ENCODE data around the gene BMP15. TPM values are rescaled to one million over a fixed set of nuclear protein-coding genes. Genes with fewer than 3 reads are reported as not detected.

Gene BMP15
- total RNA-seq, 2 donors from 2014 or later = not detected

DNA sequence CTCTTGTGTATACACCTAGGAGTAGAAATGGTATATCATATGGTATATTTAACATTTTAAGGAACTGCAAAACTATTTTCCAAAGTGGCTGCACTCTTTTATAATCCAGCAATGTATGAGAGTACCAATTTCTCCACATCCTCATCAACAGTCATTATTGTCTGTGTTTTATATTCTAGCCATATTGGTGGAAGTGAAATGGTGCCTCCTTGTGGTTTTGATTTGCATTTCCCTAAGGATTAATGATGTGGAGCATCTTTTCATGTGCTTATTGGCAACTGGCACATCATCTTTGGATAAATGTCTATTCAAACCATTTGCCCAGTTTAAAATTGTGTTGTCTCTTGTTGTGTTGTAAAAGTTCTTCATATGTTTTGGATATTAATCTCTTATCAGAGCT lies 9.6 kb downstream of the BMP15 start:
- Mint-ChIP-seq H3K4me1 (ENCODE audit: low read depth) (no peaks in the 10 kb centered on the region), H3K9me3 (no peaks in the 10 kb centered on the region), H3K27me3 (ENCODE audit: low read depth) (peaks cover 43% of the 10 kb centered on the region), H3K27ac (no peak overlapping the region), H3K4me3 (no peak overlapping the region), H3K36me3 (ENCODE audit: insufficient read depth in 2 of 2) (no peaks in the 10 kb centered on the region)
- ATAC-seq (replicated peaks in 1 of 2) = no peak
- no peak for DNase-seq

- Mint-ChIP-seq H3K27me3 (ENCODE audit: low read depth) (peaks cover 36% of the 10 kb centered on the region), H3K9me3 (no peaks in the 10 kb centered on the region), H3K36me3 (ENCODE audit: insufficient read depth in 2 of 2) (no peaks in the 10 kb centered on the region), H3K27ac (no peak overlapping the region), H3K4me1 (ENCODE audit: low read depth) (no peaks in the 10 kb centered on the region), H3K4me3 (no peak overlapping the region)
- ATAC-seq (replicated peaks in 1 of 2) (no peak), DNase-seq (no peak)
Observed at GRCh38 chrX:50927127-50927526, 16.6 kb downstream of the BMP15 start.

- H3K4me3 Mint-ChIP-seq = no peak overlapping the region
- no peaks in the 10 kb centered on the region for H3K9me3 Mint-ChIP-seq
- no peak overlapping the region for H3K27ac Mint-ChIP-seq
- ATAC-seq (replicated peaks in 1 of 2) = no peak
- DNase-seq = peak in 1 of 2 donors; percentile 4
- peaks cover 39% of the 10 kb centered on the region for H3K27me3 Mint-ChIP-seq (ENCODE audit: low read depth)
- no peaks in the 10 kb centered on the region for H3K36me3 Mint-ChIP-seq (ENCODE audit: insufficient read depth in 2 of 2)
- no peaks in the 10 kb centered on the region for H3K4me1 Mint-ChIP-seq (ENCODE audit: low read depth)
Observed at GRCh38 chrX:50941638-50942037, 31.1 kb downstream of the BMP15 start.

- Mint-ChIP-seq H3K27ac (no peak overlapping the region), H3K27me3 (ENCODE audit: low read depth) (peaks cover 34% of the 10 kb centered on the region)
- ATAC-seq (replicated peaks in 1 of 2) = no peak
Observed at GRCh38 chrX:50942471-50942870, 31.9 kb downstream of the BMP15 start.

GRCh38 chrX:50952406-50952805 lies 41.9 kb downstream of the BMP15 start:
- Mint-ChIP-seq H3K9me3 (peaks cover 2 to 4% of the 10 kb centered on the region in 2 donors), H3K27ac (no peak overlapping the region), H3K4me1 (ENCODE audit: low read depth) (no peaks in the 10 kb centered on the region), H3K4me3 (no peak overlapping the region), H3K27me3 (ENCODE audit: low read depth) (peaks cover 26% of the 10 kb centered on the region), H3K36me3 (ENCODE audit: insufficient read depth in 2 of 2) (no peaks in the 10 kb centered on the region)
- ATAC-seq (replicated peaks in 1 of 2) (no peak), DNase-seq (no peak)

More at GRCh38 chrX:50942471-50942870, 31.9 kb downstream of the BMP15 start:
- Mint-ChIP-seq H3K4me1 (ENCODE audit: low read depth) (no peaks in the 10 kb centered on the region), H3K4me3 (no peak overlapping the region), H3K36me3 (ENCODE audit: insufficient read depth in 2 of 2) (no peaks in the 10 kb centered on the region), H3K9me3 (no peaks in the 10 kb centered on the region)
- no peak for DNase-seq

GRCh38 chrX:50953832-50954231 lies 43.3 kb downstream of the BMP15 start:
- ATAC-seq (replicated peaks in 1 of 2) (no peak), DNase-seq (no peak)
- Mint-ChIP-seq H3K4me3 (no peak overlapping the region), H3K27me3 (ENCODE audit: low read depth) (peaks cover 26% of the 10 kb centered on the region), H3K4me1 (ENCODE audit: low read depth) (no peaks in the 10 kb centered on the region), H3K36me3 (ENCODE audit: insufficient read depth in 2 of 2) (no peaks in the 10 kb centered on the region), H3K27ac (no peak overlapping the region), H3K9me3 (peaks cover 2 to 4% of the 10 kb centered on the region in 2 donors)

DNA sequence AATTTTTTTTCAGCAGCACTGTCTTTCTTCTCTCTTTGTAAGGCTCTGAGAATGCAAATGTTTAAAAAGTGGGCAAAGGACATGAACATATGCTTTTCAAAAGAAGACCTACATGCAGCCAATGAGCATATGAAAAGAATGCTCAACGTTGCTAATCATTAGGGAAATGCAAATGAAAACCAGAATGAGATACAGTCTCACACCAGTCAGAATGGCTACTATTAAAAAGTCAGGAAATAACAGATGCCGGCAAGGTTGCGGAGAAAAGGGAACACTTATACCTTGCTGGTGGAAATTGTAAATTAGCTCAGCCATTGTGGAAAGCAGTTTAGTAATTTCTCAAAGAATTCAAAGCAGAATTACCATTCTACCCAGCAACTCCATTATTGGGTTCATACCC lies 51.6 kb downstream of the BMP15 start:
- Mint-ChIP-seq H3K36me3 (ENCODE audit: insufficient read depth in 2 of 2) (no peaks in the 10 kb centered on the region), H3K4me3 (no peak overlapping the region), H3K9me3 (no peaks in the 10 kb centered on the region), H3K27me3 (ENCODE audit: low read depth) (peaks cover 26% of the 10 kb centered on the region), H3K4me1 (ENCODE audit: low read depth) (no peaks in the 10 kb centered on the region), H3K27ac (no peak overlapping the region)
- DNase-seq (no peak), ATAC-seq (replicated peaks in 1 of 2) (no peak)

DNA sequence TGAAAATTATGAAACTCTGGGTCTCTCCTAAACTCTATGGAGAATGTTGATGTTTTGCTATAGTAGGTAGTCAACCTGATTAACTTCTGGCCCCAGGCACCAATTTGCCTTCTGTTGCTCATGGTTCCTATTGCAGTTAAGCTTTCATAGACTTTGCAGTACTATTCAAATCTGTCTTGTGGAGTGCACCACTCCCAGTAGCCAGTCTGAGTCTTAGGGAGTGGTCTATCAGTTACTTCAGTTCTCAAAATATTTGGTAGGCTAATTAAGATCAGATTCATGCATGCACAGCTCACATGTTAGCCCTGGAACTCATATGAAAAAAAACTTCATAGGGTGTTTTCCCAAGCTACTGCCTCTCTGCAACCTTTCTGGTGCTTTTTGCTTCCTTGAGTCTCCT lies 53.3 kb downstream of the BMP15 start:
- ATAC-seq (replicated peaks in 1 of 2) (no peak), DNase-seq (no peak)
- H3K4me1 Mint-ChIP-seq (ENCODE audit: low read depth) = no peaks in the 10 kb centered on the region
- H3K27me3 Mint-ChIP-seq (ENCODE audit: low read depth) = peaks cover 26% of the 10 kb centered on the region
- H3K36me3 Mint-ChIP-seq (ENCODE audit: insufficient read depth in 2 of 2) = no peaks in the 10 kb centered on the region
- no peaks in the 10 kb centered on the region for H3K9me3 Mint-ChIP-seq
- no peak overlapping the region for H3K4me3 Mint-ChIP-seq
- H3K27ac Mint-ChIP-seq = no peak overlapping the region

Other genes starting within 250 kb of the BMP15 start
- not detected for gene SHROOM4, start 96.5 kb upstream of the BMP15 start, total RNA-seq